Stomach (tissue), 4 donors: ENCODE measurements around the gene SPECC1.

Source experiments
- CTCF ChIP-seq, 7 experiments: fragments of 450-650 bp in 4 of 7; fragments of 200-600 bp in 3 of 7; sonication (generic) in 3 of 7; IDR thresholded peaks; one replicate each; pipeline ENCODE4 v1.5.1; 2016 to 2019; ENCODE audit warnings: antibody characterized with exemption in 7 of 7, control low read depth in 2 of 7, mild to moderate bottlenecking in 1 of 7
- POLR2A ChIP-seq, 4 donors: fragments of 450-650 bp; IDR thresholded peaks; one replicate each; pipeline ENCODE4 v1.6.1; 2016; ENCODE audit warnings: antibody characterized with exemption in 4 of 4, control low read depth in 2 of 4, mild to moderate bottlenecking in 1 of 4, moderate library complexity in 1 of 4
- POLR2AphosphoS5 ChIP-seq, 3 donors: sonication (generic); formaldehyde crosslinking; IDR thresholded peaks; one replicate each; pipeline ENCODE4 v1.6.1; 2016; ENCODE audit warnings: antibody characterized with exemption in 3 of 3

GRCh38 chr17:20259668-20260067, 250.5 kb downstream of the SPECC1 start:
- TF ChIP-seq POLR2AphosphoS5 (IDR thresholded peaks at IDR 0.05) (no peak), CTCF (IDR thresholded peaks at IDR 0.05) (no peak), POLR2A (IDR thresholded peaks at IDR 0.05) (no peak)
